H1 (cell line): Measurements from ENCODE around the gene CACFD1.

Experiments used
- EZH2 ChIP-seq: fragments of 200-600 bp; sonication (generic); IDR thresholded peaks from 2 replicates; pipeline ENCODE4 v1.7.1; 2012; ENCODE audit warnings: low read depth, mild to moderate bottlenecking, moderate library complexity, low read length, inconsistent platforms; ENCODE audit not compliant: severe bottlenecking
- PHF8 ChIP-seq: fragments of 200-600 bp; sonication (generic); conservative IDR thresholded peaks from 2 replicates; pipeline ENCODE4 v1.7.1; 2012; ENCODE audit warnings: low read depth, mild to moderate bottlenecking, inconsistent platforms, low read length, moderate library complexity
- RFX5 ChIP-seq: IDR thresholded peaks from 2 replicates; pipeline ENCODE4 v1.6.1; 2011; ENCODE audit warnings: low read depth, low read length, improper control_type of control experiment, borderline replicate concordance
- SIN3A ChIP-seq, 2 experiments: IDR thresholded peaks in 1 of 2; conservative IDR thresholded peaks in 1 of 2; 2 replicates each; pipeline ENCODE4 v1.6.1; 2011 to 2012; ENCODE audit warnings: low read length in 2 of 2, improper control_type of control experiment in 1 of 2, low read depth in 1 of 2, mild to moderate bottlenecking in 1 of 2
- SIX5 ChIP-seq: IDR thresholded peaks from 2 replicates; pipeline ENCODE4 v1.6.1; 2011; ENCODE audit warnings: mild to moderate bottlenecking, low read depth, low read length
- SUZ12 ChIP-seq: fragments of 200-600 bp; sonication (generic); IDR thresholded peaks from 2 replicates; pipeline ENCODE4 v1.6.1; 2012; ENCODE audit warnings: mild to moderate bottlenecking, inconsistent platforms, low read length, moderate library complexity, mixed read lengths
- TF ChIP-seq, protein P1 (sequence below), 3 experiments: IDR thresholded peaks; 1 replicate in 2 of 3; 2 replicates in 1 of 3; pipeline versions ENCODE4 v1.5.1 to v1.6.1; 2011; ENCODE audit warnings: low read length in 3 of 3, mild to moderate bottlenecking in 3 of 3, inconsistent platforms in 2 of 3, low read depth in 1 of 3, moderate library complexity in 1 of 3; ENCODE audit not compliant: insufficient read depth in 1 of 3; ENCODE audit errors: control extremely low read depth in 1 of 3

DNA sequence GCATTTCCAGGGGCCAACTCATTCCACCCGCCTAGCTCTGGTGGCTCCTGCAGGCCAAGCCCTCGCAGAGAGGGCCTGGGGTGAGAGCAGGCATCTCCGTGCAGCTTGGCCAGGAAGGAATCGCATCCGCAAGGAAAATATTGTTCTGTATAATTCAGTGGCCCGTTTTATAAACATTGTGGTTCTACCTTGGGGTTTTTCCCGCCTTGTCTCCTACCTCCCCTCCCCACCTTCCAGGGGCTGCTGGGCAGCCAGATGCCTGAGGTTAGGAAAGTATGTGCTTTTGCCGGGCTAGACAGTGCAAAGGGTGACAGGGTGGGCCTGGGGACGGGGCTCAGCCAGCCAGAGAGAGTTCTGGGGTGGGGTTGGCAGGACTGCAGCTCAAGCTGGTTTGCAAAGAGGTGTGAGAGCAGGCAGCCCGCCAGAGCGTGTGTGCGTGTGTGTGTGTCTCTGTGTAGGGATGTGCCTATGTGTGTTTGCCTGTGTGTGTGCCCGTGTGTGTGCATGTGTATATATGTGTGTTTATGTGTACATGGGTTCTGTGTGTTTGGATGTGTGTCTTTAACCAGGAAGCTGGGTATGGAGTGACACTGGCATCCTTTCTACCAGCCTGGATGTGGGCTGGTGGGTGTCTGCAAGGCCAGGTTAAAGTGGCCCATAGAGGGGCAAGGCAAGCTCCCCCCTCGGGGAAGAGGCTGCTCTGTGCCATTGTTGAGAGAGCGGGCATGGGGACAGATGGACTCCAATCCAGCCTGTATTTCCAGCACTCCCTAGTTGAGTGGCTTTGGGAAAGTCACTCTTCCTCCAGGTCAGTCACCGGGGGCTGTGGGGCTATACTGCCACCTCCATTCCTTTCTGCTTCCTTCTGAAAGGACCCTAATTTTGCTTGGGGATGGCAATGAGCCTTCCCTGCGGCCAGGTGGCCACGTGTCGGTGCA is 29.7 kb downstream of the CACFD1 start:
- TF ChIP-seq EZH2 = no peak
- TF ChIP-seq, protein P1, sequence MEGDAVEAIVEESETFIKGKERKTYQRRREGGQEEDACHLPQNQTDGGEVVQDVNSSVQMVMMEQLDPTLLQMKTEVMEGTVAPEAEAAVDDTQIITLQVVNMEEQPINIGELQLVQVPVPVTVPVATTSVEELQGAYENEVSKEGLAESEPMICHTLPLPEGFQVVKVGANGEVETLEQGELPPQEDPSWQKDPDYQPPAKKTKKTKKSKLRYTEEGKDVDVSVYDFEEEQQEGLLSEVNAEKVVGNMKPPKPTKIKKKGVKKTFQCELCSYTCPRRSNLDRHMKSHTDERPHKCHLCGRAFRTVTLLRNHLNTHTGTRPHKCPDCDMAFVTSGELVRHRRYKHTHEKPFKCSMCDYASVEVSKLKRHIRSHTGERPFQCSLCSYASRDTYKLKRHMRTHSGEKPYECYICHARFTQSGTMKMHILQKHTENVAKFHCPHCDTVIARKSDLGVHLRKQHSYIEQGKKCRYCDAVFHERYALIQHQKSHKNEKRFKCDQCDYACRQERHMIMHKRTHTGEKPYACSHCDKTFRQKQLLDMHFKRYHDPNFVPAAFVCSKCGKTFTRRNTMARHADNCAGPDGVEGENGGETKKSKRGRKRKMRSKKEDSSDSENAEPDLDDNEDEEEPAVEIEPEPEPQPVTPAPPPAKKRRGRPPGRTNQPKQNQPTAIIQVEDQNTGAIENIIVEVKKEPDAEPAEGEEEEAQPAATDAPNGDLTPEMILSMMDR (IDR thresholded peaks at IDR 0.05; ENCODE audit: control extremely low read depth in 1 of 3, insufficient read depth in 1 of 3, low read depth in 1 of 3, low read length in 3 of 3) = no peak
- no peak for TF ChIP-seq PHF8
- TF ChIP-seq SIX5 = no peak
- no peak for TF ChIP-seq RFX5
- TF ChIP-seq SUZ12 = no peak
- TF ChIP-seq SIN3A (conservative IDR thresholded peaks at IDR 0.05 in 1 of 2, IDR thresholded peaks at IDR 0.05 in 1 of 2; ENCODE audit: low read depth in 1 of 2, low read length in 2 of 2) = no peak
